Measurements from ENCODE around the gene NACA.
"Not testable (repeated sequence)": the region's sequence is repeated elsewhere in the genome, so short reads cannot be mapped to it uniquely, and the experiment has no call there.

Gene NACA

DNA sequence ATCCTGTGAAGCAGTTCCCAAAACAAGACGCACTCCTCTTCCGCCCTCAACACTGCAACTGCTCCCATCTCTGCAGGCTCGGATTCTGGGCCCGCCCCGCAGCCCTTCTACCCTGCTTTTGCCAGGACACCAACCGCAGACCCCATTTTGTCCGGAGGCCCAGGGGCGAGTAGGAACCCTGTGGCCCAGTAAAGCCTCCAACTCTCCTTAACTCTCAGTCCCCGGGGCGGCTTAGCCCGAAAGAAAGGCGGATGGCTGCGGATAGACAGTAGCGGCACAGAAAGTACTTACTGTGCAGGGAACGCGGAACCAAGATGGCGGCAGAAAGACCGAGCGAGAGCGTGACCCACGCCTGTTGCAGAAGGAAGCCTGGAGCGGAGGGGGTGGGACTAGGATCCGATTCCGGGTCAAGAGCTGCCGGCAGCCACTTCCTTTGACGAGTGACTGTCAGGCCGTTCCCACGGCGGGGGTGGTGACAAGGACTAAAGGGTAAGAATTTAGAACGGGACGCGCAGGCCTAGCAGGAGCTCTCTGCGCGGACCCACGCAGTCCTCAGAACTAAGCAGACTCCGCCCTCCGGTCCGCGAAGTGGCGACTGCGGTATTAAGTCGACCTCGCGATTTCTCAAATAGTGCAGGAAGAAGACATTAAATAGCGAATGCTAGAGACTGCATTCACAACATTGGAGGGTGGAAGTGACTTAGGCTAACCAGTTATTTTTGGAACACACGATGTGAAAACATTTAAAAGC lies at the start of gene NACA:
Gene NACA (minus strand): TSS at position 328 of the 751 bp plus-strand sequence. CDS start 778 bp downstream, outside the sequence.
- DNase-seq = peak; percentile 96

DNA sequence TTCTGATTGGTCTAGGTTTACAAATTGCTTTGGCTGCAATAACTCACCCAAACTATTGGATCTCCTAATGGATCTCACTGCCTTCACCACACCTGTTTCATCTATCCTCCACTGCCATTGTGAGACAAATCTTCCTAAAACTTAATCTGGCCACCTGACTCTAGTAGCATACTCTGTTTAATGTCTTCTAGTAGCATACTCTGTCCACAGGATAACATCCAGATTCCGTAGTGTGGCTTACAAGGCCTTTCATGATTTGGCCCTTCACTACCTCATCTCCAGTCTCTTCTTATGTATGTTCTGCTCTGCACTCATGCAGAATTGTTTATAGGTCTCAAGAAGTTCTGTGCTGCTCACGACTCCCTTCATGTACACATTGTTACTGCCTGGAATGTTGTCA lies 48.0 kb upstream of the NACA start:
- no peak for DNase-seq

DNA sequence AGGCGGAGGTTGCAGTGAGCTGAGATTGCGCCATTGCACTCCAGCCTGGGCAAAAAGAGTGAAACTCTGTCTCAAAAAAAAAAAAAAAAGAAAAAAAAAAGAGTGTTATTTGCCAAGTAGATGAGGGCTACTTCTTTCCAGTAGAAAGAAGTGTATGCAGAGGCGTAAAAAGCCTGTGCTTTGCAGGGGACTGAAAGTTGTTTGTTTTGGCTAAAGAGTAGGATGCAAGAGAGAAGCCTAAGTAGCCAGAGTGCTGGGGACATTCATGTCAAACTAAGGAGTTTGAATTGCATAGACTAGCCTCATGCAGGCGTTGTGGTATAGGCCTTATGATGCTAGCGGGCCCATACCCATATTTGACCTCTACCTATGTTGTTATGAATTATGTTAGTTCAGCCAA lies 47.5 kb upstream of the NACA start:
- DNase-seq = no peak

- DNase-seq = no peak
Measured at GRCh38 chr12:56769868-56770267, 44.8 kb upstream of the NACA start.

GRCh38 chr12:56768424-56768823 lies 43.3 kb upstream of the NACA start:
- no peak for DNase-seq

- no peak for DNase-seq
Measured at GRCh38 chr12:56766535-56766934, 41.4 kb upstream of the NACA start.

- DNase-seq = no peak
Measured at GRCh38 chr12:56763753-56764657, 38.9 kb upstream of the NACA start.

DNA sequence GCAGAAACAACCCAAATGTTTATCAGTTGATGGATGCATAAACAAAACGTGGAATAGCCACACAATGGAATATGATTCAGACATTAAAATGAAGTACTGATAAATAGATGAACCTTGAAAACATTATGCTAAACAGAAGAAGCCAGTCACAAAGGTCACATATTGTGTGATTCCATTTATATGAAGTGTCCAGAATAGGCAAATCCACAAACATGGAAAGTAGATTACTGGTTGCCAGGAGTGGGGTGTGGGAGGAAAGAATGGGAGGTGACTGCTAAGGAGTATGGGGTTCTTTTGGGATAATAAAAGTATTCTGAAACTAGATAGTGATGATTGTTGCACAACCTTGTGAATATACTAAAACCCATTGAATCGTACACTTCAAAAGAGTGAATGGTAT lies 36.7 kb upstream of the NACA start:
- no peak for DNase-seq

DNA sequence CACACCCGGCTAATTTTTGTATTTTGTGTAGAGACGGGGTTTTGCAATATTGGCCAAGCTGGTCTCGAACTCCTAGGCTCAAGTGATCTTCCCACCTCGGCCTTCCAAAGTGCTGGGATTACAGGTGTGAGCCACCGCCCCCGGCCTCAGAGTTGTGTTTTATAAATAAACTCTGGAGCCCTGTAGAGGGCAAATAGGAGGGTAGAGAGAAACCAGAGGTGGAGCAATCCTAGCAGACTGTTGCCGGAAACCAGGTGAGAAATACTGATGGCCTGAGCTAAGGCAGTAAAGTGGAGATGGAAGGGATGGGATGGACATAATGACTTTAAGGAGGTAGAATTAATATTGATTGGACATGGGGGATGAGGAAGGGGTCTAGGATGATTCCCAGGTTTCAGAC lies 35.4 kb upstream of the NACA start:
- DNase-seq = no peak

GRCh38 chr12:56759263-56759908 lies 34.3 kb upstream of the NACA start:
- DNase-seq = no peak

GRCh38 chr12:56758728-56759262 lies 33.7 kb upstream of the NACA start:
- DNase-seq = no peak

- not testable (repeated sequence) for DNase-seq
Measured at GRCh38 chr12:56757971-56758370, 32.9 kb upstream of the NACA start.

DNA sequence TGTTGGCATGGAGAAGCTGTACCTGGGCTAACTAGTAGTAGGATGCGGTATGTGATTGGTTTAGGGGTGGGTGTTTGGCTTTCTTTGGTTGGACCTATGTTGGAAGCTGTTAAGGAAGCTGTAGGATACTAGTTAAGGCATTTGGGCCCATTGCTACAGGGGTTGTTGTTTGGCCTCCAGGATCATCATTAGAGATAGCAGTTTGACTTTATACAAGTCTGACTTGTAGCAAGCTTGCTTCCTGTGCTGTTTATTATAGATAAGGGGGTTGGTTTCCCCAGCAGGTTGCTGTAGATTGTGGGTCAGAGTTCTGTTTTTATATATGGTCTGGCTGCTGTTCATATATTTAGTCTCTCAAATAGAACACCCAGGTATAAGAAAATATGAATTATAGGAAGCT lies 28.5 kb upstream of the NACA start:
- no peak for DNase-seq

DNA sequence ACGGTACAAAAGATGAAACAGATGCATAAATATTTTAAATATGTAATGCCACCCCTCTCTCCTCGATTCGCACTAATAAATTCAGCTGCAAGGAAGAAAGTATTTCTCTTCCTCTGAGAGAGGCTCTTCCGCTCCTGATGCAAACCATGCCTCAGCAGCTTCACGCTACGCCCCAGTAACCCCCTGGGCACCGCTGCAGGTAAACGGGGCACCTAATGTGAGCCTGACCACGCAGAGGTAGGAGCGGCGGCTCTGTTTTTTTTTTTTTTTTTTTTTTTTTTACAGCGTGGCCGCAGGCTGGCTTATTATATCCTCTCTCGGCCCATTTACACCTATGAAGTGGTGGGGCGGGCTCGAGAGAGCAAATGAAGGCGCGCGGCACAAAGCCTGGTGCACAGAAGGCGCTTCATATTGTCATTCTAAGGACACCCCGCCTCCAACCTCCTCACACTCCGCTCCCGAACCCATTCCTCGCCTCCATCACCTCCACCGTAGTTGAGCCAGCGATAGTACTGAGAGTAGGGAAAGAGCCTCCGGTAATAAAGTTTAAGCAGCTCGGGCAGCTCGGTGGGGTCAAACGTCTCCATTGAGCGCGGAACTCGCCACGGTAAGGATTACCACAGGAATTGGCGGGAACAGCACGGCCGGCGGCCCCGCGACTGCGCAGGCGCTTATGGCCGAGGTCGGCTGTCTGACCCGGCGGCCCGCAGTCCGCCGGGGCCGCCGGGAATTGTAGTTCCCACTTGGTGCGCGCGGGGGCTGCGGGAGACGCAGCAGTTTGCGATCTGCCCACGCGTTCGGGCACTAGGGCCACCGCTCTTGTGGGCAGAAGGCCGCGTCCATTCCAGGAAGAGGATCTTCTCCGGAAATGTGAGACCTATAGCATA lies 26.9 kb upstream of the NACA start, which contains the start of gene PRIM1:
Gene PRIM1 (minus strand): TSS at position 612 of the 887 bp plus-strand sequence. CDS start 25 bp downstream, at position 587.
- peak; percentile 88 for DNase-seq

DNA sequence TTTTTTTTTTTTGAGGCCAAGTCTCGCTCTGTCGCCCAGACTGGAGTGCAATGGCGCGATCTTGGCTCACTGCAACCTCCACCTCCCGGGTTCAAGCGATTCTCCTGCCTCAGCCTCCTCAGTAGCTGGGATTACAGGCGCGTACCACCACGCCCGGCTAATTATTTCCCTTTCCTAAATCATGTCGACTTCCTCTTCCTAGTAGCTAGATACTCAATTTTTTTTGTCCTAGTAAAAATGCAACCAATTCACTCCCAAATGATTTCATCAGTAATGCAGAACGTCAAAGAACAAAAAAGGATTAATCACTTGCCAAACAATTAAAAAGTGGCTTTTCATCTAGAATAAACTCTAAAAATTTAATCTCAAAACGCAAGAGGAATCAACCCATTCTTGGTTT lies 25.5 kb upstream of the NACA start:
- not testable (repeated sequence) for DNase-seq

- no peak for DNase-seq
Measured at GRCh38 chr12:56749853-56750252, 24.8 kb upstream of the NACA start.

- DNase-seq = no peak
Measured at GRCh38 chr12:56749359-56749758, 24.3 kb upstream of the NACA start.

DNA sequence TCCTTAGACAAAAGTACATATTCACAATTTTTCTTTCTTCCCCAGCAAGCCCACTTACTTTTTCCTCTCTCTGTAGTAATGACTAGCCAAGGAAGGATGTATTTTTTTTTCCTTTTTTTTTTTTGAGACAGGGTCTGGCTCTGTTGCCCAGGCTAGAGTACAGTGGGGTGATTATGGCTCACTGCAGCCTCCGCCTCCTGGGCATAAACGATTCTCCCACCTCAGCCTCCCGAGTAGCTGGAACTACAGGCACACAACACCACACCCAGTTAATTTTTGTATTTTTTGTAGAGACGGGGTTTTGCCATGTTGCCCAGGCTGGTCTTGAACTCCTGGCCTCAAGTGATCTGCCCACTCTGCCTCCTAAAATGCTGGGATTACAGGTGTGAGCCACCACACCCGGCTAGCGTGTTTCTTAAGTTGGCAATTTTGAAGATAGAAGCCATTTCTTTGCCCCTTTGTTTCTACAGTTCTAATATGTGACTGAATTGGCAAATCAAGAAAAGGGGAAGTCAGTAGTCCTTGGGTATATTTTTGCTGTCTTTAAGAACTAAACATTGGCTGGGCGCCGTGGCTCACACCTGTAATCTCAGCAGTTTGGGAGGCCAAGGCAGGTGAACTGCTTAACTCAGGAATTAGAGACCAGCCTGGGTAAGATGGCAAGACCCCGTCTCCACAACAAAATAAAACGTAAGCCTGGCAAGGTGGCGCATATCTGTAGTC lies 3.2 kb upstream of the NACA start:
- DNase-seq = no peak

GRCh38 chr12:56726196-56726675 lies 1.1 kb upstream of the NACA start:
- DNase-seq = not testable (repeated sequence)

GRCh38 chr12:56725723-56726102 lies 614 bp upstream of the NACA start:
- DNase-seq = no peak

DNA sequence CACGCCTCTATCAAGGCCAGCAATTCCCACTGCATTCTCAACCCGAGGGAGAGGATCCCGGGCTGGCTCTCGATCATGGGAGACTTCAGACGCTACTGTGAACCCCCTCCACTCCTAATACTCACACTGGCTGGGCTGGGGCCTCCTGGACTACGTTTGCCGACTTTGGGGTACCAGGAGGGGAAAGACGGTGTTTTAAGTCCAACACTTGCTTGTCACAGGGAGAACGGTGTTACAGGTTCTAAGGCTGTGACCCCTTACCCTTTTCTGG lies 463 bp downstream of the NACA start:
- DNase-seq = no peak
